GM19328 (cell line): Measurements from ENCODE around the gene ADCY5.

Experiments used
- ATAC-seq: cut with Tn5 transposase; IDR thresholded peaks from one replicate; pipeline ENCODE4 v1.9.1; 2021; ENCODE audit warnings: mild to moderate bottlenecking, moderate library complexity; ENCODE audit not compliant: unreplicated experiment

Gene ADCY5

DNA sequence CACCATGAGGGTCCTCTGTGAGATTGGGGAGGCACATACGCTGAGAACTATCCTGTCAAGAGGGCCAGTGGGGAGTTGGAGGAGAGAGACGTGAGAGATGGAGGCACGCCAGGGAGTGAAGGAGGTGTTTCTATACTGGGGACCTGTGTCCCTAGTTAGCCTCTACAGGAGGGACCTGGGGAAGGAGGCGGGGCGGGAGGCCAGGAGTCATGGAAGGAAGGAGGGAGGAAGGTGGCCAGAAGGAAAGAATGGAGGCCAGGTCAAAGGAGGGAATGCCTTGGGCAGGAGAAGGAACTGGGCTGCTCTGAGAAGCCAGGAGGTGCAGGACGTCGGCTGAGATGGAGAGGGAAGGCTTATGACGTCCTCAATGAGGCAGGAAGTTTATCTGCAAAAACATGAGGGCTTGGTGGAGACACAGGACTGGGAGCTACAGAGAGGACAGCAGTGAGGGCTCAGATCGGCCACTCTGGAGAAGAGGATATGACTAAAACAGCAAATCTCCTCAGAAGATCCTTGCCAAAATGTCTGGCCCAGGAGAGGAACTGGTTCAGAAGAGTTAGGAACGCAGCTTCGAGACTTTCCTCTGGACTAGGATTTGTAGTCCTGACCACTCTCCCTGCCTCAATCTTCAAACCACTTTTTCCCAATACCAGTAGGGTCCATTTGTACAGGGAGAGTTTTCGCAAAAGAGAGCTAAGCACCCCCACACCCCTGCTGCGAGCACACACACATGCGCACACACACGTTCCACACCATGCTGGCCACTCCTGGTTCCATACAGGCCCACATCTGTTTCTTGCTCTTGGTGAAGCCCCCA is 59.9 kb downstream of the ADCY5 start:
- no peak for ATAC-seq

DNA sequence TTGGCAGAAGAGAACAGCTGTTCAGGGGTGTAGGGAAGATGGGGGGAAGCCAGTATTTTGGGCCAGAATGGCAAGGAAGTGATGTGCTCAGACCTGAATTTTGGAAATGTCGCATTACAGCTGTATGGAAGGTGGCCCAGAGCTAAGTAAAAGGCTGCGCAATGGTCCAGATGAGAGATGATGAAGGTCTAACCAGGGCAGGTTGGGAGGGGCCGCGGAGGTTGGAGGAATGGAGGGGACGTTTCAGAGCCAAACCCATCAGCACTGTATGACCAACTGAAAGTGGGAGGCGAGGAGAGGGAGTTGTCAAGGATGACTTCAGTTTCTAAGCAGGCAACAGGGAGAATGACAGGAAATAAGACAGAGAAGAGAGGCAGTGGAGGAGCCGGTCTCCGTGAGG is 60.8 kb downstream of the ADCY5 start:
- ATAC-seq = no peak

DNA sequence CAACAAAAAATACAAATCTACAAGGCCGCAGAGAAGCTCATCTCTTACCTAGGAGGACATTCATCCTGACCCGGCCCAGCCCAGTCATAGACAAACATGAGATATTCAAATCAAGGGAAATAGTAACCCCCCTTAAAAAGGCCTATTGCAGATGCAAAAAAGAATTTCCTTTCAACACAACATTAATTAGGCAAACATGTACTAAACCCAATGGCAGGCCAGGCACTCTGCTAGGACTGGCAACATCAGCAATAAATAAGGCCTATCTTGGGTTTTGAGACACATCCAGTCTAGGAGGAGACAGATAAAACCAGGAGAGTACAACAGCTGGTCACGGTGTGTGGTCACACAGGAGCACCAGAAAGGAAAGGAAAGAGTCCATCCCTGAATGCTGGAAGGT is 61.4 kb downstream of the ADCY5 start:
- no peak for ATAC-seq

DNA sequence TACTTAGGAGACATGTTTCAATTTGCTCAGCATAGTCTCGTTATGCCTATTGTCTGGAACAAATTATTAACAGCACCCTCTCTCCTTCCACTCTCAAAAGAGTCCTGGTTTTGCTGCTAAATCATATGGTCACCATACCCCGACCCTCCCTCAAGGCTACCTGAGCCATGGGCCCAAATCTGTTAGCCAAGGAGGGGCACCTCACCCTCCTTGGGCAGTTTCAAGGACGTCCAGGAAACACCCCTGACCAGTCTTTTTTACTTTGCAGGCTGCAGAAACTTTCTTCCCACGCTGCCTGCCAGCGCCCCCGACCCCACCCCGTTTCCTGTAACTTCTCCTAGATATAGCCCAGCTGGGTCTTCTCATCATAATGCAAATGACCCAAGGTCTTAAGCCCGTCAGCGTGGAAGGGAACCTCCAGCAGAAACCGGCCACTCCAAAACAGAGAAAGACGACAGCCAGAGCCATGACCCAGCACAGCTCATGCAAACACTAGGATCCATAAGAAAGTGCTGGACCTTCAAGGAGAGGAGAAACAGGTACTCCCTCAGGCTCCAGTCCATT is 62.3 kb downstream of the ADCY5 start:
- ATAC-seq = no peak

DNA sequence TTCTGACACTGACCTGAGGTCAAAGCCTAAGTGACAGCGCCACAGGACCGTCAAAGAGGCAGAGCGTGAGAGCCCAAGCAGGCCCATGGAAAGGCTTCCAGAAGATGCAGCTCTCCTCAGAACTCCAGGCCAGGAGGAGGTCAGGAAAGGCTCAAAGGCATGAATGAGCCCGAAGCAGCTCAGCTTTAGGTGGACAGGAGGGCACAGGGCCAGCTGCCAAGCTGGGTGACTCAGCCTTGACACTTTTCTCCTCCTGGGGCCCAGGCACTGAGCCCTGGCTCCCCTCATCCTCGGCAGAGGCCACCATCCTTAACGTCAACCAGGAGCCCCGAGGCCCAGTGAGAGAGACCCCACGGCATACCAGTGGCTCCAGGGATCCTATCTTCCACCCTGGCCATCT is 62.9 kb downstream of the ADCY5 start:
- ATAC-seq = no peak

DNA sequence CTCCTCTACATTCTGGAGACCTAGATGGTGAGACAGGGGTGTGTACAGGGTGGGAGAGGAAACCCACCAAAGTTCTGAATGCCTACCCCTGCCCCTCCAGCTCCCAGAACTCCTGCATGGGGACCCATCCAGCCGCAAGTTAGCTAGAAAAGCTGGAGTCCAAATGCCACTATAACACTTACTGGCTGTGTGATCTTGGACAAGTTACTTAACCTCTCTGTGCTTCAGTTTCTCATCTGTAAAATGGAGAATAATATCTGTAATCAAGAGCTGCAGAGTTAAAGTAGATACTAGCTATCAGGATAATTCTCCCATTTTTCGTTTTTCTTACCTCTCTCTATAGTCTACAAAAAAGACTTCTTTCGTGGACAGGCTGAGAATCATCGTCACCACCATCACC is 63.4 kb downstream of the ADCY5 start:
- no peak for ATAC-seq

DNA sequence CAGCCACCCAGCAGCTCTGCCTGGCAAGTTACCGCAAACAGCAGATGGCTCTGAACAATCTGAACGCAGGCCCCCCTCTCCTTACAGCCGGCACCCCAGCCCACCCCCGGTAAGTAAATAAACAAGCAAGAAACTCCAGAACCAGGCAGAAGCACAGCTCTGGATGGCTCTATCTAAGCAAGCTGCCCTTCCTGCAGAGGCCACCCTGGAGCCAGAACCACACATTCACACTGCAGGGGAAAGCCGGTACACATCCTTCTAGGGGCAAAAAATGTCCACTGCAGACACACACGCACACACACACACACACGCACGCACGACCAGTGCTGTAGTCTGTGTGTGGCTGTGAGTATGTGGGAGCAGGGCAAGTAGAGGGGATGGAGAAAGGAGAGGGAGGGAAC is 63.9 kb downstream of the ADCY5 start:
- ATAC-seq = no peak

DNA sequence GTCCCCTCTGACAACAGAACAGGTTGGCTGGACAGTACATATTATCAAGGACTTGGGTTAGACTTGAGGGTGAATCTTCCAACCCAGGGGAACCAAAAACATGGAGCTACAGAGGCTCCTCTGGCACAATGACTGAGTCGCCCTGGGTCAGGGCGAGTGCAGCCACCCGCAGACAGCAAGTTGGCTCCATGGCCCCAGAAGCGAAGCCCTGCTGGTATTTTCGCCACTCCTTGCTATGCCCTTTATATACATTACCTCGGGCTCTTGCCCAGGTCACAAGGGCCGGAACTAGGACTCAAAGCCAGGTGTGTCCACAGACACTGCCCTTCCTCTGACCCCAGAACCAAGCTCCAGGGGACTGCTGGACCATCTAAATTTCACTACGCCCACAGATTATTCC is 64.6 kb downstream of the ADCY5 start:
- no peak for ATAC-seq

DNA sequence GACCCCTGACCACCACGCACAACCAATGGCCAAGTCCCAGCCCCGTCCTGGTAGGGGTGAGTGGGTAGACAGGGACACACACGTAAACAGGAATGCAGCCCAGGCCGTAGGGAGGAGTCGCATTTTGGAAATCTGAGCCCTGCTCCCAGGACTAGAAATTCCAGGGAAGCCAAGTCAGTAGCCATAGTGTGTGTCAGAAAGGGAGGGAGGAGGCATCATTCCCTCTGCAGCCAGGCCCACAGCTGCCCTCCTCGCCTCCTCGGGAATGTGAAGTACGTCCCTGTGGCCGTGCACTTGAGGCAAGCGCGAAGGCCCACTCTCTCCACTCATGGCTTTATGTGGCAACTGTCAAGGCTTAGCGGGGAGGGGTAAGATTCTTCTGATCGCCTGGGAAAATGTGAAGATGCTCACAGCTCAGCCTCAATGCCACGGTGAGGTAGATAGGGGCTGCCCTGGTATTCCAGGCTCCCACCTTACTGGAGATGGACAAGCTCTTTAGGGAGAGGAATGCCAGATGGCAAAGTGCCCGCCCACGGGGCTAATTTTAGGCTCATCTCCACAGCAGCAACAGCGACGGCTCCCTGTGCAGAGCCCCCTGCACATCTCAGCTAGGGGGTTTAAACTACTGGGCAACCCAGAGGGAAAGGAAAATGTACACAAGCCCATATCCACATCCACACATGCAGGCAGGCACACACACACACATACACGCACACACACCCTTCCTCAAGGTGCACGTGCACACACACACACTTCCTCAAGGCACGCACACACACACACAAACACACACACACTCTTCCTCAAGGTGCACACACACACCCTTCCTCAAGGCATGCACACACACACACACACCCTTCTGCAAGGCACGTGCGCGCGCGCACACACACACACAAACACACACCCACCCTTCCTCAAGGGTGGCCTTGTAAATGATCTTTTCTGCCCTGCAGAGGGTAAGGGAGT is 65.5 kb downstream of the ADCY5 start:
- ATAC-seq = no peak

DNA sequence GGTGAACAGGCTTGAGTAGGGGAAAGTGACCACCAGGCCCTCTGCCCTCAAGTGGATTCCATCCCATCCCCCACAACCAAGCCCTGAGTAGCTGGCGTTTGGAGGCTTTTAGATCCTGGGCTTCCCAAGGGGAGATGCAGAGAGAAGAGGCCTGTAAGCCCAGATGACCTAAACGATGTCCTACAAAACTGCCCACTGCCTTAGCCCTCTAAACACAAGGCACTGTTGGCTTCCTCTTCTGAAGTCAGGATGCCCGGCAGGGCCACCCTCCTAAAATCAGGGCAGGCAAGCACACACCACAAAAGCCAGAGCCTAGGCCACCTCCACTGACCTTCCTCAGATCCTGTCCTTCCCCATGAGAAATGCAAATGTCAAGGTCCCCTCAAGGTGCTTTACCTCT is 68.6 kb downstream of the ADCY5 start:
- no peak for ATAC-seq

DNA sequence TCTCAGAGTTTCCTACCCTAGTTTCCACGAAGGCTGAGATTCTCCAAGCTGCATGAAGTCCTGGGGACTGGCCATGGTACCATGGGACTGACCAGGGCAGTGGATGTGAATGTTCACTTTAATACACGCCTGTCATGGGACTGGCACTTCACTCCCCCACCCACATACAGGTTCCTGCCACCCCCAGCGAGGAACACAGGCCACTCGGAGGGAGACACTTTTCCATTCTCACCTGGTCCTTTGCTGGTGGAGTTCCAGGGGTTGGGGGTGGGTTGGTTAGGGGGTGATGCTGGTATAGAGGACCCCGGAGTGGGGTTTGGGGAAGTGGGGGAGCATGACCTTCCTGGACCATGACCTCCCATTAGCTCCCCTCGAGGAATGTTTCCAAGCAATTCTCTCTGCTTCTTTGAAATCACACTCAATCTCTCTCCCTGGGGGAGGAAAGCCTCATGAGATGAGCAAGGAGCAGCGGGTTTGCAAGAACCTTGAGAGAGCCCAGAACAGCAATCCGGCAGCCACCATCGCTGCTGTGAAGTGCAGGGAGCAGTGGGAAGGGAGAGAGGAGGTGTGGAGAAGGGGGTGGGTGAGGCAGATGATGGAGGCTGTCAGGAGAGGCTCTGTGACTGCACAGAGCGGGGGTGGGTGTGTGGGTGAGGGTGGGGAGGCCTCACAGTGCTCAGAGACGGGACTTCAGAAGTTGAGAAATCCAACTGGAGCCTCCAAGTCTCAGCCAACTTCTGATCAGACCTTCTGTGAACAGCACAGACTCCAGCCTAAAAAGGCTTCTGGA is 69.7 kb downstream of the ADCY5 start:
- no peak for ATAC-seq

DNA sequence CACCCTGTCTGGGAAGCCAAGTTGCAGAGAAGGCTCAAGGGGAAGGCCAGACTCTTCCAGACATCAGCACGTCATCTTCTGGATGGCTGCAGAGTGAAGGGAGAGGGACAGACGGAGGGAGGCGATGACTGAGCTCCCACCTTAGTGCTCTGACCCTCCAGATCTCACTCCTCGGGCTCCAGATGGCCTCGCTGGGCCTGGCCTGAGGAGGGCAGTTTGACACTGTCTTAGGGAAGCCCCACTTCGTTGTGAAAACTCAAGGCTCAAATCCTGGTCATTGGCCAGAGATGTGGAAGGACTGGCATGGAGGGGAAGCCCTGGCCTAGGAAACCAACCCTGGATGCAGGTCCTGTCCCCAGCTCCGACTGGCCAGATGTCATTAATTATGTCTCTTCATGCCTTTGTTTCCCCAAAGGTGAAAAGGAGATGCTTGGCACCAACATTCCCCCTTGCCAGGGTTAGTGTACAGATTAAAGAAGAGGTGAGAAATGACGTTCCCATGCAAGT is 70.4 kb downstream of the ADCY5 start:
- no peak for ATAC-seq

DNA sequence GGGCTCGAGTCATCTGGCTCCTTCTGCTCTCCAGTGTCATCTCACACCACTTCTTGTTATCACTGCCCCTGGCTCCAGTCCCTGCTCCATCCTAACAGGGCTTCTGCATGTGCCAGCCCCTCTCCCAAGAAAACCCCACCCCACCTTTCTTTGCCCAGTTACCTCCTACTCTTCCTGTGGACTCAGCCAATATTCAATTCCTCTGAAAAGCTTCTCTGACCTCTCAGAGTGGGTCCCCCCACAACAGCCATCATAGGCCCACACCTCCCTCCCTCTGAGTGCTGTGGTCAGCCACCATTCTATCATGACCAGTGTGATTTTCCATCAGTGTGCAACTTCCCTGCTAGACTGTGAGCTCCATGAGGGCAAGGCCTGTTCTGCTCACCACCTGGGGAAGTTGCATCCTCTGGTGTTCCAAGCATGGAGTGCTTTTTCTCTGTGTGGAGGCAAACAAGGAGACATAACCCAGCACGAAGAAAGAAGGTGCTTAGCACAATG is 71.6 kb downstream of the ADCY5 start:
- ATAC-seq = no peak

DNA sequence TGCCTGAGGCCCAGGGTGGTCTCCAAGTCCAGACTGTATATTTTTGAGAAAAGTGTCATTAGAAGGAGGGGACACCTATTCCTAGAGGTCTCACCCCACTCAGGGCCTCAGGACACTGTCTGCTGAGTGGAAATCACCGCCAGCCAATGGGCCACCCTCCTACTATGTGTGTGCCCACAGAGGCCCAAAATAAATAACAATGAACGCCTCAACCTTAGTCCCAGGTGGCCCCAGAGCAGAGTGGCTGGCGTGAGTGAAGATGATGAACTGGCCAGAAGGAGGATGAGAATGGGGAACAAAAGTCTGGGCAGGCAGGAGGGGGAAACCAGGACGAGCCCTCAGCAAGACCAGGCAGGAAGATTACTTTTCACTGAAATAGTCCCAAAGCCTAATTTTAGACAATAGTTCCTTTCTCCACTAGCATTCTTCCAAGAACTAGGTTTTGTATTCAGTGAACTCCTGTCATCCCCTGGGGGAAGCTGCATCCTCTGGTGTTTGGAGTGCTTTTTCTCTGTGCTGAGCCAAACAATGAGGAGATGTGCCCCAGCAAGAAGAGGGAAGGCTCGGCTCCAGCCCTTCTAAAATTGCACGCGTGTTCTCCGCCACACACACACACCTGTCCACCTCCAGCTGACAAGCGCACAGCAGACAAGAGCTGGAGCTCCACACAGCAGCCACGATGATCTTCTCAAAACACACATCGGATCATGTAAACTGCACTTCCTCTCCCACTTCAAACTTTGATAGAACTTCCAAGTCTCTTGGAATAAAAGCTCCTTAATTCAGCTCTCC is 72.2 kb downstream of the ADCY5 start:
- no peak for ATAC-seq

DNA sequence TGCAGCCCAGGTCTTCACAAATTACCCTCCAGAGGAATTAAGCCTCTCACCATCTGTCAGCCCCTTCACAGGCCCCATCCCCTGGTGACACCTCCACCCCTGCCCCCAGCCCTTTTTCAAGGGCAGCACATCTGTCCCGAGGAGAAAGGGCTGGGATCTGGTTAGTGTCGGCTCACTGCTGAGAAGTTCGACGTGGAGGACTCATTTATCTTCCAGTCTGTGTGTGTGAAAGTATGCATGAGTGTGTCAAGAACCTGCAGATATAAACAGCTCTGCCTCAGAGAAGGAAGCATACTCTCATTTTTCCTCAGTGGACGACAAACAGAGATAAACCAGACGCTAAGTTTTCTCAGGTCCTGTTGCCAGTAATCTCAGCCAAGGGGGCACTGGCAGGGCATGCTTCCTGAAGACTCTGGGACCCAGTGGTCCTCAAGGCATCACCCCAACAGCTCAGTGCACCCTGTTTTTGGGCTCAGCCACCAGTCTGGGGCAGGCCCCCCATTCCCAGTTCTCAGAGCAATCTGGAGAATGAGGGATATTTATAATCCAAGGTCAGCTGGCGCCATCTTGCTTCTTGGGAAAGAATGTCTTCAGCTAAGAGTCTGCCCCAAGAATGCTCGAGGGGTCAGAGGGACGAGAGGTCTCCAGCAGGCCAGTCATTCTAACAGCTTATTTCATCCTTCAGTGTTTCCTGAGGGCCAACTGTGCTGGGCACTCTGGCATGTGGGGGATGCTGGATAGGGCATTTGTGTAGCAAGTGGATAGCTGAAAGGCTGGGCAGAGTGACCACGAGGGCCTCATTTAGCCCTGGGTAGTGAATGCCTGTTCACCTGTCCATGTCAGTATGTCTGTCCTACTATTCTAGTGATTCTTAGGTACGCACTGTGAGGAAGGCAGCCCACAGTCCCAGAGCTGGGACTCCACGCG is 73.6 kb downstream of the ADCY5 start:
- no peak for ATAC-seq

DNA sequence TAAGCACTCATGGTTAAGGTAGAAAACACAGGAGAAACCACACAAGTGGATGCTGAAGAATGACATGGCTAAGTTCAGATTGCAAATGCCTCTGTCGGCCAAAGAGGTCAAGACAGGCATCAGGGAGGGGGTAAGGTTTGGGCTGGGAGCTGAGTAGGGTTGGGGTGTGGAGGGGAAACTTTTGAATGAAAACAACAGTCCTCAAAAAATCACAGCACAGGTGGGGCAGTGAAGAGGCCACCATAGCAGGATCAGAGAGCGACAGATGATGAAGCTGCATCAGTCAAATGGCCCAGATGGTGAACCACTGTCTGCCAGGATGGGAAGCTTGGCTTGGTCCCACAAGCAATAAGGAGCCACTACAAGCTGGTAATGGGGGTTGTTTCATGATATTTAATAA is 74.9 kb downstream of the ADCY5 start:
- no peak for ATAC-seq

DNA sequence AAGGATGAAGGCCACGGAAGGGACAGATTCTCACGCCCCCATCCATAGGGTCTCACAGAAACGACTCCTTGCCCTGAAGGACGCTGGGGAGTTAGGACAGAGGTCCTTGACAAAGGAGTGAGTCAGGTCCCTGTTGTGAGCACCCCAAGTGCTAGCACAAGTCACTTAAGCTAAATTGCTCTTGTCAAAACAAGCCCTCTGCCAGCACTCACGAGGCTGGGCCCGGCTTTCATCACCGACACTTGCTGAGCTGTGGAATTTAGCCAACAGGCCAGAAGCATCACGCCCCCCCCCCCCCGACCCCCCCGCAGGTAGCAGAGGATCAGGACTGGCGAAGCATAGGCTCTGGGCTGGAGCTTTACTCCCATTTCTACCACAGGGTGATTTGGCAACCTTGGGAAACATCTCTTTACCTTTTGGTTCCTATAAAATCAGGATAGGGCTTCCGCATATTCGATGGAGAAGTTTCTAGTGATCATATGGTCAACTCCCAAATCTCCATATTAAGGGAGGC is 75.4 kb downstream of the ADCY5 start:
- ATAC-seq = no peak

DNA sequence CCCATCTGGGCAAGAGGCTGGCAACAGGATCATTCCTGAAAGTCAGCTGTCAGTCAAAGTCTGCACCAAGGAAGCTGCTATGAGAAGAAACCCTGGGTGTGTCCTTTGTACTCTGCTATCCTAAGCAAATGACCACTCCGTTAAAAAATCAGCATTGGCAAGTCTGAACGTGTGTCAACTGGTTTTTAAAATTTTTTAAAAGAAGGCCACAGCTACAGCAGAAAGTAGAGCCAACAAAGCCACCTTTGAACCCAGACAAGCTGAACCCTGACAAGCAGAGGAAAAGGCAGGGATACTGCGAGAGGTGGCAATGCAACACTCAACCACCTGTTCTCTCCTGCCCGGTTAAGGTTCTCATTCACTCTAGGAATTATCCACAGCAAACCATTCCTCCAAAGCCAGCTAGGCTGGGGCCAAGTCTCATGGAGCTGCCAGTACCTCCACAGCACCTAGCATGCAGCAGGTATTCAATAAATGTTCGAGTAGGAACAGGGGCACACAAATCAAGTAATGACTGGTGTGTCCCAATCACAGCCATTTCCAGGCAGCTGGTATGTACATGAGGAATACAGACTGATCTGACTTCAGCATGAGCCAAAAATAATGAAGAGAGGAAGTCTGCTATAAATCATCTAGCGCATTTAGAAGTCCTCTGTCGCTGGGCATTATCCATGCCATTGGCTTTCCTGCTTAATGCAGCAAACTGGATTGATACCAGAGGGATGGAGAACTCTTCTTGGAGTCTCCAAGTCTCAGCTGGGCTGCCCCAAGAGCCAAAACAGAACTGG is 76.0 kb downstream of the ADCY5 start:
- ATAC-seq = no peak
